GM10248 (cell line): ENCODE measurements around the gene ATOSB.
A peak's percentile ranks its signal among the peaks of the same experiment; 100 is the strongest.

Experiments used
- CTCF ChIA-PET: fragments of 300-600 bp; sonication (Branson Sonifier 250); formaldehyde crosslinking; extraction: SDS; loops from one replicate; lab custom pipeline; 2021; ENCODE audit warnings: antibody characterized with exemption; lab: Yijun Ruan, JAX
- POLR2A ChIA-PET: fragments of 350-650 bp; sonication (Branson Sonifier 250); formaldehyde crosslinking; extraction: SDS; loops from one replicate; lab custom pipeline; 2020; ENCODE audit warnings: antibody characterized with exemption; lab: Yijun Ruan, JAX
- DNase-seq: peaks from one replicate; pipeline ENCODE4 v3.0.0; 2012; ENCODE audit errors: extremely low spot score
- CTCF ChIP-seq: IDR thresholded peaks from 2 replicates; pipeline ENCODE4 v1.5.1; 2012; ENCODE audit warnings: mild to moderate bottlenecking, low read depth; ENCODE audit errors: extremely low read depth, missing control alignments, control extremely low read depth

Gene ATOSB

GRCh38 chr9:35115680-35116538 is at the start of gene ATOSB:
Gene ATOSB (minus strand): TSS chr9:35115862. CDS start chr9:35108274, 7,588 bp downstream.
- peak; percentile 91 for DNase-seq
- ChIA-PET POLR2A (interaction anchor here (1.6 kb wide), 1 partner anchor 12 kb away, joined by 4 read pairs; no protein-coding TSS in a partner anchor), CTCF (interaction anchor here (0.7 to 5.1 kb wide), 21 partner anchors 10 to 484 kb away, joined by 3 to 42 read pairs (median 7); partner anchors contain the start of genes FANCG, PIGO, STOML2 and VCP)
- no peak for TF ChIP-seq CTCF

- POLR2A ChIA-PET = no interaction called here
- no peak for DNase-seq
- CTCF ChIA-PET = interaction anchor here (1.0 kb wide), 1 partner anchor 100 kb away, joined by 3 read pairs; no protein-coding TSS in a partner anchor
- TF ChIP-seq CTCF = no peak
Observed at GRCh38 chr9:35164711-35165110, 49.0 kb upstream of the ATOSB start.

GRCh38 chr9:35163413-35163812 is 47.8 kb upstream of the ATOSB start:
- DNase-seq = no peak
- POLR2A ChIA-PET = no interaction called here
- no peak for TF ChIP-seq CTCF
- CTCF ChIA-PET = no interaction called here

- POLR2A ChIA-PET = no interaction called here
Observed at GRCh38 chr9:35162605-35163315, 47.1 kb upstream of the ATOSB start.

GRCh38 chr9:35161713-35162604 is 46.3 kb upstream of the ATOSB start, which contains the start of gene UNC13B:
Gene UNC13B (plus strand): TSS chr9:35162009. CDS start chr9:35162284, 275 bp downstream.
- no peak for TF ChIP-seq CTCF
- peak; percentile 80 for DNase-seq
- CTCF ChIA-PET = interaction anchor here (1.6 kb wide), 1 partner anchor 97 kb away, joined by 3 read pairs; no protein-coding TSS in a partner anchor
- POLR2A ChIA-PET = no interaction called here

More at GRCh38 chr9:35162605-35163315, 47.1 kb upstream of the ATOSB start:
- CTCF ChIA-PET = no interaction called here
- no peak for DNase-seq
- no peak for TF ChIP-seq CTCF
